Ovary (tissue), 3 donors: ENCODE results near the gene INTS6L.

ENCODE experiments used
- POLR2A ChIP-seq: fragments of 450-650 bp; IDR thresholded peaks from one replicate; pipeline ENCODE4 v1.6.1; 2017; ENCODE audit warnings: antibody characterized with exemption, mild to moderate bottlenecking, moderate library complexity
- TF ChIP-seq, protein P1 (sequence below), 3 donors: fragments of 450-650 bp in 2 of 3; fragments of 200-600 bp in 1 of 3; IDR thresholded peaks; one replicate each; pipeline versions ENCODE4 v1.5.1 to v1.8.0; 2016 to 2022; ENCODE audit warnings: antibody characterized with exemption in 3 of 3, mild to moderate bottlenecking in 1 of 3
- donor health status: DM: no; HTN: no; CAD: no.

DNA sequence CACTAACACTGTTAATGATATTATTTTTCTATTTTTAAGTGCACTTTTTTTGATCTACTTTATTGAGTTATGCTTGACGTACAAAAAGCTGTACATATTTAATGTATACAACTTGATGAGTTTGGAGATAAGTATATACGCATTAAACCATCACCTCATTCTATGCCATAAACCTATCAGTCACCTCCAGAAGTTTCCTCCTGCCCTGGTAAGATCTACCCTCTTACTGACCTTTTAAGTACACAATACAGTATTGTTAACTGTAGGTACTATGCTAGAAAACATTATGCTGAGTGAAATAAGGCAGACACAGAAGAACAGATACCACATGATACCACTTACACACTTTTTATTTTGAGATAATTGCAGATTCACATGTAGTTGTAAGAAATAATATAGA is 36.9 kb downstream of the INTS6L start:
- TF ChIP-seq POLR2A = no peak
- TF ChIP-seq, protein P1, sequence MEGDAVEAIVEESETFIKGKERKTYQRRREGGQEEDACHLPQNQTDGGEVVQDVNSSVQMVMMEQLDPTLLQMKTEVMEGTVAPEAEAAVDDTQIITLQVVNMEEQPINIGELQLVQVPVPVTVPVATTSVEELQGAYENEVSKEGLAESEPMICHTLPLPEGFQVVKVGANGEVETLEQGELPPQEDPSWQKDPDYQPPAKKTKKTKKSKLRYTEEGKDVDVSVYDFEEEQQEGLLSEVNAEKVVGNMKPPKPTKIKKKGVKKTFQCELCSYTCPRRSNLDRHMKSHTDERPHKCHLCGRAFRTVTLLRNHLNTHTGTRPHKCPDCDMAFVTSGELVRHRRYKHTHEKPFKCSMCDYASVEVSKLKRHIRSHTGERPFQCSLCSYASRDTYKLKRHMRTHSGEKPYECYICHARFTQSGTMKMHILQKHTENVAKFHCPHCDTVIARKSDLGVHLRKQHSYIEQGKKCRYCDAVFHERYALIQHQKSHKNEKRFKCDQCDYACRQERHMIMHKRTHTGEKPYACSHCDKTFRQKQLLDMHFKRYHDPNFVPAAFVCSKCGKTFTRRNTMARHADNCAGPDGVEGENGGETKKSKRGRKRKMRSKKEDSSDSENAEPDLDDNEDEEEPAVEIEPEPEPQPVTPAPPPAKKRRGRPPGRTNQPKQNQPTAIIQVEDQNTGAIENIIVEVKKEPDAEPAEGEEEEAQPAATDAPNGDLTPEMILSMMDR (IDR thresholded peaks at IDR 0.05) = no peak
